Measurements from ENCODE around the gene CATSPERD. TPM values are rescaled to one million over a fixed set of nuclear protein-coding genes. Genes with fewer than 3 reads are reported as not detected.
A peak's percentile ranks its signal among the peaks of the same experiment; 100 is the strongest.
"Not testable (repeated sequence)": the region's sequence is repeated elsewhere in the genome, so short reads cannot be mapped to it uniquely, and the experiment has no call there.

CATSPERD gene
- total RNA-seq, 2 experiments from 2014 or later = not detected

DNA sequence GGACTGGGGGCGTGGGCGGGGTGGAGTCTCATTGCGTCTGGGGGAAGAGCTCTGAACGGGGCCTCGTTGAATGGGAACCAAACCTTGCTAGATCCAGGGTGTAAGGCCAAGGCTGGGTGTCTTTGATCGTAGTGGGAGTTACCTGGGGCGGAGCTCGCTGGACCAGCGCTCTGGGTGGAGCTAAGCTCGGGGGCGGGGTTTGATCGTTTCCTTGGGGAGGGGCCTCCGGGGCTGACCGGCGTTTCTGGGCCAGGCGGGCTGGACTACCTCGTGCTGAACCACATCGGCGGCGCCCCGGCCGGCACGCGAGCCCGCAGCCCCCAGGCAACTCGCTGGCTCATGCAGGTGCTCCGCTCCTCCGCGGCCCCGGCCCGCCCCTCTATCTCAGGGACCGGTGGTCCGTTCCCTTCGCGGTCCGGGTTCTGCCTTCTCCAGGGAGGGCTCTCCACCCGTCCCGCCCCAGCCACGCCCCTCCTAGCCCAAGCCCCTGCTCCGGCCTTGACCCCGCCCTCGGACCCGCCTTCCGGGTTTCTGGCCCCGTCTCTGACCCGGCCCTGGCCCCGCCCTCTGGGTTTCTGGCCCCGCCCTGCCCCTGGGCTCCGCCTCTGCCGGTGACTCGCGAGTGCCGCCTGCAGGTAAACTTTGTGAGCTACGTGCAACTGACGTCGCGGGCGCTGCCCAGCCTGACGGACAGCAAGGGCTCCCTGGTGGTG is 33.6 kb upstream of the CATSPERD start:
- H3K27ac ChIP-seq (ENCODE audit: low read depth in 1 of 2, low read length in 2 of 2) = peak overlapping the region; percentile 61 to 66
- peak overlapping the region; percentile 59 for H3K4me3 ChIP-seq (ENCODE audit: low read length)
- intact Hi-C loops (cut with DNase I, micrococcal nuclease) = loop anchor here in 1 of 2 experiments (2.0 to 10.0 kb wide), 4 partner anchors 218 to 892 kb away; partner anchors contain the start of genes CLPP, FEM1A, RANBP3 and VMAC
- H3K4me3 Mint-ChIP-seq = peak overlapping the region; percentile 92
- peaks cover 14% of the 10 kb centered on the region for H3K36me3 Mint-ChIP-seq (ENCODE audit: low read depth)
- peaks cover 0 to 6% of the 10 kb centered on the region in 2 experiments for H3K9me3 ChIP-seq (ENCODE audit: control insufficient read depth in 1 of 2, insufficient read depth in 1 of 2, low read length in 2 of 2)
- H3K36me3 ChIP-seq (ENCODE audit: insufficient read depth, low read length) = peaks cover 5% of the 10 kb centered on the region
- peak; percentile 55 for ATAC-seq (ENCODE audit: poor library complexity)
- H3K9me3 Mint-ChIP-seq = no peaks in the 10 kb centered on the region
- H3K27me3 ChIP-seq (ENCODE audit: control insufficient read depth in 1 of 2, insufficient read depth in 2 of 2, low read length in 2 of 2) = no peaks in the 10 kb centered on the region
- POLR2A ChIA-PET = interaction anchor here (0.8 to 2.9 kb wide), 7 partner anchors 8 to 718 kb away, joined by 3 to 29 read pairs (median 6); partner anchors contain the start of genes CATSPERD, KDM4B, LONP1 and NDUFA11
- H3K4me1 ChIP-seq (ENCODE audit: insufficient read depth, low read length) = peaks cover 43% of the 10 kb centered on the region
- peak; percentile 86 to 99 (median 92) for DNase-seq
- H3K27ac Mint-ChIP-seq = peak overlapping the region; percentile 85
- CTCF ChIA-PET = interaction anchor here (0.7 to 1.9 kb wide), 8 partner anchors 11 to 281 kb away, joined by 3 to 13 read pairs (median 3); partner anchors contain the start of genes CATSPERD, LONP1, SAFB and SAFB2
- TF ChIP-seq, protein P1, sequence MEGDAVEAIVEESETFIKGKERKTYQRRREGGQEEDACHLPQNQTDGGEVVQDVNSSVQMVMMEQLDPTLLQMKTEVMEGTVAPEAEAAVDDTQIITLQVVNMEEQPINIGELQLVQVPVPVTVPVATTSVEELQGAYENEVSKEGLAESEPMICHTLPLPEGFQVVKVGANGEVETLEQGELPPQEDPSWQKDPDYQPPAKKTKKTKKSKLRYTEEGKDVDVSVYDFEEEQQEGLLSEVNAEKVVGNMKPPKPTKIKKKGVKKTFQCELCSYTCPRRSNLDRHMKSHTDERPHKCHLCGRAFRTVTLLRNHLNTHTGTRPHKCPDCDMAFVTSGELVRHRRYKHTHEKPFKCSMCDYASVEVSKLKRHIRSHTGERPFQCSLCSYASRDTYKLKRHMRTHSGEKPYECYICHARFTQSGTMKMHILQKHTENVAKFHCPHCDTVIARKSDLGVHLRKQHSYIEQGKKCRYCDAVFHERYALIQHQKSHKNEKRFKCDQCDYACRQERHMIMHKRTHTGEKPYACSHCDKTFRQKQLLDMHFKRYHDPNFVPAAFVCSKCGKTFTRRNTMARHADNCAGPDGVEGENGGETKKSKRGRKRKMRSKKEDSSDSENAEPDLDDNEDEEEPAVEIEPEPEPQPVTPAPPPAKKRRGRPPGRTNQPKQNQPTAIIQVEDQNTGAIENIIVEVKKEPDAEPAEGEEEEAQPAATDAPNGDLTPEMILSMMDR (IDR thresholded peaks at IDR 0.05) = peak; percentile 82
- H3K4me1 Mint-ChIP-seq (ENCODE audit: low read depth) = peaks cover 40% of the 10 kb centered on the region
- no peaks in the 10 kb centered on the region for H3K27me3 Mint-ChIP-seq

DNA sequence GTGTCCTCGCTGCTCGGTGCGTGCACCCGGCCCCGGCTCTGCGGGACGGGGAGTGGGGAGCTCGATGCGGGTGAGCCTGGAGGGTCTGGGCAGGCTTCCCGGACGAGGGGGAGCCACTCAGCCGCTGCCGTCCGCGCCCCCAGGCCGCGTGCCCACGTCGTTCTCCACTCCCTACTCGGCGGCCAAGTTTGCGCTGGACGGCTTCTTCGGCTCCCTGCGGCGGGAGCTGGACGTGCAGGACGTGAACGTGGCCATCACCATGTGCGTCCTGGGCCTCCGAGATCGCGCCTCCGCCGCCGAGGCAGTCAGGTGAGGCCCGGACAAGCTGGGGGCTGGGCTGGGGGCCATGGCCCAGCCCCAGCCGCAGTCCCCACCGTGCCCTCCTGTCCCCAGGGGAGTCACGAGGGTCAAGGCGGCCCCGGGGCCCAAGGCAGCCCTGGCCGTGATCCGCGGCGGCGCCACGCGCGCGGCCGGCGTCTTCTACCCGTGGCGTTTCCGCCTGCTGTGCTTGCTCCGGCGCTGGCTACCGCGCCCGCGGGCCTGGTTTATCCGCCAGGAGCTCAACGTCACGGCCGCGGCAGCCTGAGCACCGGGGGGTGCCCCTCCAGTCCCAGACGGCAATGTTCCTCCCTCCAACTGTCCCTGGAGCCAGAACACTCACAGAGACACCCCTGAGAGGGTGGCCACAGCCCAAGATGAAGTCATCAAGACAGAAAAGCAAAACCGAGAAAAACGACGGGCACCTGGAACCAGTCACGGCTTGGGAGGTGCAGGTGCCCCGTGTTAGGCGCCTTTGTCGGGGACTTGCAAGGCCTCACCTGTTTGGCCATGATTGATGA is 32.9 kb upstream of the CATSPERD start:
- DNase-seq = no peak
- ChIA-PET CTCF (interaction anchor here (0.7 to 1.9 kb wide), 7 partner anchors 11 to 280 kb away, joined by 3 to 13 read pairs (median 3); partner anchors contain the start of genes CATSPERD, LONP1, SAFB and SAFB2), POLR2A (interaction anchor here (1.2 to 2.9 kb wide), 6 partner anchors 8 to 217 kb away, joined by 3 to 29 read pairs (median 9); partner anchors contain the start of genes CATSPERD, LONP1, NDUFA11 and SAFB)
- Histone ChIP-seq H3K36me3 (ENCODE audit: insufficient read depth, low read length) (peaks cover 12% of the 10 kb centered on the region), H3K4me1 (ENCODE audit: insufficient read depth, low read length) (peaks cover 51% of the 10 kb centered on the region), H3K9me3 (ENCODE audit: control insufficient read depth in 1 of 2, insufficient read depth in 1 of 2, low read length in 2 of 2) (peaks cover 0 to 6% of the 10 kb centered on the region in 2 experiments), H3K4me3 (ENCODE audit: low read length) (peak overlapping the region; percentile 59), H3K27me3 (ENCODE audit: control insufficient read depth in 1 of 2, insufficient read depth in 2 of 2, low read length in 2 of 2) (no peaks in the 10 kb centered on the region), H3K27ac (ENCODE audit: low read depth in 1 of 2, low read length in 2 of 2) (peak overlapping the region in 1 of 2 donors; percentile 61)
- TF ChIP-seq, protein P1 (IDR thresholded peaks at IDR 0.05) = peak; percentile 49
- peak overlapping the region; percentile 85 for H3K27ac Mint-ChIP-seq
- H3K4me3 Mint-ChIP-seq = peak overlapping the region; percentile 92
- ATAC-seq (ENCODE audit: poor library complexity) = no peak
- intact Hi-C loops (cut with DNase I, micrococcal nuclease) = loop anchor here in 1 of 2 experiments (2.0 to 10.0 kb wide), 4 partner anchors 217 to 893 kb away; partner anchors contain the start of genes CLPP, FEM1A, RANBP3 and VMAC
- no peaks in the 10 kb centered on the region for H3K27me3 Mint-ChIP-seq
- H3K36me3 Mint-ChIP-seq (ENCODE audit: low read depth) = peaks cover 21% of the 10 kb centered on the region
- peaks cover 41% of the 10 kb centered on the region for H3K4me1 Mint-ChIP-seq (ENCODE audit: low read depth)
- H3K9me3 Mint-ChIP-seq = no peaks in the 10 kb centered on the region

DNA sequence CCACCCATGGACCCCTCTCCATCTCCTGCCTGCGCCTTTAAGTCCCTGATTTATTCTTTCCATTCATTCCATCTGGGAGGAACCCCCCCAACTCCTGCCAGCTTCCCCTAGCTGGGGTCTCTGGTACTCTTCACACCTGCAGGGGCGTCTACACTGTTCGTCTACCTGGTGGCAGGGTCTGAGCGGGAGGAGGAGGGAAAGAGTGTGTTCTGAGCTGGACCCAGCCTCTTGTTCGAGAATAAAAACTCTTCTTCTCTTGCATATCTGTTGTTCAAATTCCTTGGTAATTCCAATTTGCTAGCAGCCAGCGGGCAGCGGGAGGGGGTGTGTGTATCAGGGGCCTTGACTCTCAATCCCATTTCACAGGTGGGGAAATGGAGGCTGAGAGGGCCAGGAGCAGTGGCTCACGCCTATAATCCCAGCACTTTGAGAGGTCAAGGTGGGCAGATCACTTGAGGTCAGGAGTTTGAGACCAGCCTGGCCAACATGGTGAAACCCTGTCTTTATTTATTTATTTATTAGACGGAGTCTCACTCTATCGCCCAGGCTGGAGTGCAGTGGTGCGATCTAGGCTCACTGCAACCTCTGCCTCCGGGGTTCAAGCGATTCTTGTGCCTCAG is 32.1 kb upstream of the CATSPERD start:
- Histone ChIP-seq H3K36me3 (ENCODE audit: insufficient read depth, low read length) (peaks cover 20% of the 10 kb centered on the region), H3K4me1 (ENCODE audit: insufficient read depth, low read length) (peaks cover 54% of the 10 kb centered on the region)
- ATAC-seq (ENCODE audit: poor library complexity); CTCF ChIA-PET; DNase-seq; H3K9me3 Mint-ChIP-seq; H3K27ac ChIP-seq (ENCODE audit: low read depth in 1 of 2, low read length in 2 of 2); H3K9me3 ChIP-seq (ENCODE audit: control insufficient read depth in 1 of 2, insufficient read depth in 1 of 2, low read length in 2 of 2); H3K27me3 ChIP-seq (ENCODE audit: control insufficient read depth in 1 of 2, insufficient read depth in 2 of 2, low read length in 2 of 2); H3K27me3 Mint-ChIP-seq; H3K4me3 ChIP-seq (ENCODE audit: low read length): not testable (repeated sequence)
- Mint-ChIP-seq H3K4me3 (peak overlapping the region; percentile 79), H3K36me3 (ENCODE audit: low read depth) (peaks cover 29% of the 10 kb centered on the region), H3K4me1 (ENCODE audit: low read depth) (peaks cover 43% of the 10 kb centered on the region), H3K27ac (peak overlapping the region; percentile 64)
- POLR2A ChIA-PET = interaction anchor here (2.9 kb wide), 2 partner anchors 32 to 216 kb away, joined by 12 to 29 read pairs; partner anchors contain the start of genes CATSPERD, LONP1, NDUFA11 and VMAC
- intact Hi-C loops (cut with DNase I, micrococcal nuclease) = loop anchor here in 1 of 2 experiments (10.0 kb wide), 3 partner anchors 286 to 894 kb away; partner anchors contain the start of genes CLPP, FEM1A and RANBP3

Data from CD4-positive, alpha-beta T cell (primary cell).